Tibial nerve (tissue), 4 donors: ENCODE data around the gene DENND10. TPM values are rescaled to one million over a fixed set of nuclear protein-coding genes. Genes with fewer than 3 reads are reported as not detected.
"Not testable (repeated sequence)": the region's sequence is repeated elsewhere in the genome, so short reads cannot be mapped to it uniquely, and the experiment has no call there.

Source experiments
- DNase-seq, 2 donors: peaks; one replicate each; pipeline ENCODE4 v3.0.0-alpha.2; 2019; ENCODE audit warnings: low spot score in 2 of 2
- H3K27ac ChIP-seq, 4 donors: fragments of 200-600 bp; sonication (generic) in 3 of 4; one replicate each; pipeline ENCODE4 v1.5.1; 2017 to 2019; ENCODE audit warnings: mild to moderate bottlenecking in 1 of 4
- H3K27me3 ChIP-seq, 2 donors: fragments of 200-600 bp; sonication (generic) in 1 of 2; one replicate each; pipeline versions ENCODE4 v1.5.1 to v1.6.0; 2017 to 2019
- H3K36me3 ChIP-seq, 3 donors: fragments of 200-600 bp; sonication (generic); one replicate each; pipeline ENCODE4 v1.5.1; 2018 to 2019
- H3K4me1 ChIP-seq, 4 donors: fragments of 200-600 bp; sonication (generic) in 3 of 4; one replicate each; pipeline ENCODE4 v1.5.1; 2017 to 2019
- H3K4me3 ChIP-seq, 4 donors: fragments of 200-600 bp; sonication (generic) in 3 of 4; one replicate each; pipeline ENCODE4 v1.5.1; 2017 to 2019; ENCODE audit warnings: mild to moderate bottlenecking in 1 of 4, moderate library complexity in 1 of 4
- H3K9me3 ChIP-seq, 4 donors: fragments of 200-600 bp; sonication (generic) in 3 of 4; one replicate each; pipeline ENCODE4 v1.5.1; 2017 to 2019
- CTCF ChIP-seq, 5 experiments: fragments of 200-600 bp in 3 of 5; fragments of 450-650 bp in 2 of 5; sonication (generic) in 3 of 5; IDR thresholded peaks; one replicate each; pipeline ENCODE4 v1.5.1; 2016 to 2019; ENCODE audit warnings: antibody characterized with exemption in 5 of 5, mild to moderate bottlenecking in 3 of 5, moderate library complexity in 2 of 5
- EP300 ChIP-seq, 2 donors: sonication (generic); formaldehyde crosslinking; IDR thresholded peaks; one replicate each; pipeline ENCODE4 v1.6.1; 2017; ENCODE audit warnings: antibody characterized with exemption in 2 of 2, mild to moderate bottlenecking in 1 of 2
- POLR2A ChIP-seq, 2 donors: fragments of 450-650 bp; IDR thresholded peaks; one replicate each; pipeline ENCODE4 v1.6.1; 2017; ENCODE audit warnings: antibody characterized with exemption in 2 of 2, mild to moderate bottlenecking in 2 of 2, moderate library complexity in 2 of 2
- WGBS, 2 donors: methylation state at CpG; one replicate each; pipeline ENCODE4 v1.1.5; 2018; 5-methylcytosine and 5-hydroxymethylcytosine counted together
- total RNA-seq, 4 donors: library from RNA; depleted of rRNA; stranded (reverse); fragments of >200 nt; gene quantifications; one replicate each; pipeline ENCODE4 v1.1.0, GENCODE V29; 2016

DENND10 gene
- total RNA-seq, 4 donors from 2014 or later, result 23.3 to 51.0 (median 43.4) TPM

GRCh38 chr10:119140603-119141245 lies 36.8 kb downstream of the DENND10 start:
- peaks cover 0 to 42% (median 0%) of the 10 kb centered on the region in 3 donors for H3K36me3 ChIP-seq
- DNase-seq, result no peak
- peaks cover 0 to 6% (median 2%) of the 10 kb centered on the region in 4 donors for H3K4me1 ChIP-seq
- H3K9me3 ChIP-seq, result no peaks in the 10 kb centered on the region
- H3K4me3 ChIP-seq, result no peak overlapping the region
- TF ChIP-seq EP300 (IDR thresholded peaks at IDR 0.05) (no peak), CTCF (IDR thresholded peaks at IDR 0.05) (no peak), POLR2A (IDR thresholded peaks at IDR 0.05) (no peak)
- no peak overlapping the region for H3K27ac ChIP-seq
- WGBS, 2 donors, result 88% methylated on average over 21 of the region's 21 CpGs
- no peaks in the 10 kb centered on the region for H3K27me3 ChIP-seq

DNA sequence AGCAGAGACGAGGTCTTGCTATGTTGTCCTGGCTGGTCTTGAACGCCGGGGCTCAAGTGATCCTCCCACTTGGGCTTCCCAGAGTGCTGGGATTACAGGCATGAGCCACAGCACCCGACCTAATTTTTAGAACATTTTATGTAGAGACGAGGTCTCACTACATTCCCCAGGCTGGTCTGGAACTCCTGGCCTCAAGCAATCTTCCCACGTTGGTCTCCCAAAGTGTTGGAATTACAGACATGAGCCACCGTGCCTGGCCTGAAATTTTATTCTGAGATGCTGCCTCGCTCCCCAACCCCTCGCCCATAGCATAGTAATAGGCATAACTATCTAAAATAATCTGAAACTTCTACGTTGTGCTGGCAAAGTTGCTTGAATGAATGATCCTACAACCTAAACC lies 39.7 kb downstream of the DENND10 start:
- H3K36me3 ChIP-seq, result peaks cover 0 to 70% (median 0%) of the 10 kb centered on the region in 3 donors
- TF ChIP-seq EP300 (IDR thresholded peaks at IDR 0.05) (no peak), POLR2A (IDR thresholded peaks at IDR 0.05) (no peak), CTCF (IDR thresholded peaks at IDR 0.05) (no peak)
- H3K27ac ChIP-seq, result no peak overlapping the region
- no peaks in the 10 kb centered on the region for H3K4me1 ChIP-seq
- no peak overlapping the region for H3K4me3 ChIP-seq
- no peaks in the 10 kb centered on the region for H3K9me3 ChIP-seq
- H3K27me3 ChIP-seq, result no peaks in the 10 kb centered on the region
- DNase-seq, result no peak
- WGBS, 2 donors, result 85 to 87% methylated on average over 9 to 10 of the region's 10 CpGs

DNA sequence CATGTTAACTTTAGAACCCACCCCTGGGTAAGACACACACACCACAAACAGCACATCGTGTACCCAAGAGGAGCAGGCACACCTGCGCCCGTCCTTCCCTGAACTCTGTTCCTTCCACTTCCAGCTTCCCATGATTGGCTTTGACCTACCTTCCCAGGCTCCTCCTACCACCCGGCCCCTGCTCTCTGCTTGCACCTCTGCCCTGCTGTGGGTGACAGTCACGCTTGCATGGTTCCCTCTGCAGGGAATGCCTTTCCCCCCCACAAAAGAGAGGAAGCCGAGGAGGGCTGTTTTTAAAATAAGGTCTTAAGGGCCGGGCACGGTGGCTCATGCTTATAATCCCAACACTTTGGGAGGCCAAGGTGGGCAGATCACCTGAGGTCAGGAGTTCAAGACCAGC lies 45.2 kb downstream of the DENND10 start:
- no peak overlapping the region for H3K27ac ChIP-seq
- no peak for DNase-seq

DNA sequence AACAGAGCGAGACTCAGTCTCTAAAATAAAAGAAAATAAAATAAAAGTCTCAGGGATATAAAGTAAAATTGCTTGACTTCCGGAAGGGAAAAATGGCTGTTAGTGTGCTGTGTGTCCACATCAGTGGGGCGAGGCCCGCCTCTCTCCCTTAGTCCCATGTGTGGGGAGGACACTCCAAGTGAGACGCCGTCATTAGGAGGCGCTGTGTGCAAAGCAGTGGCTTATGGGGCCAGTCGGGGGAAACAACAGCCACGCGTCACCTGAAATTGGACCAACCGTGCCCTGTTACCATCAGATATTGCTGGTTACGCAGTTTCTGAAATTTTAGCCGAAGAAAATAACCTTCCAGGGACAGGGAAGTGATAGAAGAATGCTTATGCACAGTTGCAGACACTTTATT lies 45.8 kb downstream of the DENND10 start:
- Histone ChIP-seq H3K4me3 (no peak overlapping the region), H3K36me3 (peaks cover 4 to 97% (median 18%) of the 10 kb centered on the region in 3 donors), H3K27ac (no peak overlapping the region), H3K27me3 (no peaks in the 10 kb centered on the region), H3K4me1 (no peaks in the 10 kb centered on the region), H3K9me3 (no peaks in the 10 kb centered on the region)
- DNase-seq, result no peak
- TF ChIP-seq EP300 (IDR thresholded peaks at IDR 0.05) (no peak), CTCF (IDR thresholded peaks at IDR 0.05) (no peak), POLR2A (IDR thresholded peaks at IDR 0.05) (no peak)
- WGBS, 2 donors, result 82 to 87% methylated on average over 13 of the region's 13 CpGs

More for the DNA sequence above, 45.2 kb downstream of the DENND10 start:
- peaks cover 4 to 91% (median 15%) of the 10 kb centered on the region in 3 donors for H3K36me3 ChIP-seq
- no peaks in the 10 kb centered on the region for H3K27me3 ChIP-seq
- no peaks in the 10 kb centered on the region for H3K4me1 ChIP-seq
- TF ChIP-seq POLR2A (IDR thresholded peaks at IDR 0.05) (no peak), EP300 (IDR thresholded peaks at IDR 0.05) (no peak), CTCF (IDR thresholded peaks at IDR 0.05) (no peak)
- H3K9me3 ChIP-seq, result no peaks in the 10 kb centered on the region
- 90 to 92% methylated on average over 8 of the region's 8 CpGs for WGBS, 2 donors
- H3K4me3 ChIP-seq, result no peak overlapping the region

DNA sequence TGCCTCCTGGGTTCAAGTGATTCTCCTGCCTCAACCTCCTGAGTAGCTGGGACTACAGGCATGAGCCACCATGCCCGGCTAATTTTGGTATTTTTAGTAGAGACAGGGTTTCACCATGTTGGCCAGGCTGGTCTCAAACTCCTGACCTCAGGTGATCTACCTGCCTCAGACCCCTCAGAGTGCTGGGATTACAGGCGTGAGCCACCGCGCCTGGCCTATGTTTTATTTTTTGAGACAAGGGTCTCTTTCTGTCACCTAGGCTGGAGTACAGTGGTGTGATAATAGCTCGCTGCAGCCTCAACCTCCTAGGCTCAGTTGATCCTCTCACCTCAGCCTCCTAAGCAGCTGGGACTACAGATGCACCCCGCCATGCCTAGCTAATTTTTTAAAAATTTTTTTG lies 47.7 kb downstream of the DENND10 start:
- WGBS, 2 donors, result 97 to 98% methylated on average over 6 of the region's 6 CpGs

More for the DNA sequence above, 47.7 kb downstream of the DENND10 start:
- not testable (repeated sequence) for H3K9me3 ChIP-seq, H3K27me3 ChIP-seq, H3K4me1 ChIP-seq, H3K4me3 ChIP-seq, DNase-seq, H3K27ac ChIP-seq
- peaks cover 4 to 99% (median 25%) of the 10 kb centered on the region in 3 donors for H3K36me3 ChIP-seq
